SU-DHL-6 (cell line): ENCODE data around the gene RNF212.

Source experiments
- CTCF ChIP-seq: fragments of 200-600 bp; sonication (generic); IDR thresholded peaks from one replicate; pipeline ENCODE4 v1.5.1; 2017; ENCODE audit warnings: antibody characterized with exemption, mild to moderate bottlenecking, low read length, moderate library complexity; ENCODE audit not compliant: insufficient read depth, poor library complexity, severe bottlenecking
- EZH2phosphoT487 ChIP-seq: fragments of 200-600 bp; sonication (generic), shearing (Covaris generic); conservative IDR thresholded peaks from 2 replicates; pipeline ENCODE4 v1.6.1; 2018; ENCODE audit warnings: mild to moderate bottlenecking, antibody characterized with exemption, low read length, moderate library complexity, mixed read lengths

- TF ChIP-seq CTCF (no peak), EZH2phosphoT487 (no peak)
Observed at GRCh38 chr4:1062419-1062818, 50.9 kb downstream of the RNF212 start.
